Lung (tissue), 12 donors: ENCODE results near the gene PRKCA. TPM values are rescaled to one million over a fixed set of nuclear protein-coding genes. Genes with fewer than 3 reads are reported as not detected.

ENCODE experiments used
- ATAC-seq: fragments of 200-7000 bp; cut with Tn5 transposase; one replicate; pipeline ENCODE4 v1.9.1; 2020; ENCODE audit warnings: moderate number of reproducible peaks; ENCODE audit not compliant: insufficient read depth, low FRiP score
- DNase-seq, 3 donors: peaks; one replicate each; pipeline ENCODE4 v3.0.0-alpha.2; 2013 to 2017
- H3K27ac ChIP-seq, 2 donors: one replicate each; pipeline ENCODE4 v1.5.1; 2013; ENCODE audit warnings: mild to moderate bottlenecking in 2 of 2, moderate library complexity in 2 of 2, control low read depth in 1 of 2, inconsistent platforms in 1 of 2, low read depth in 1 of 2, low read length in 1 of 2
- H3K27me3 ChIP-seq, 3 donors: one replicate each; pipeline ENCODE4 v1.5.1; 2013; ENCODE audit warnings: low read length in 2 of 3; ENCODE audit not compliant: control insufficient read depth in 3 of 3, insufficient read depth in 3 of 3
- H3K36me3 ChIP-seq, 4 donors: one replicate each; pipeline ENCODE4 v1.5.1; 2013; ENCODE audit warnings: low read length in 4 of 4, mild to moderate bottlenecking in 1 of 4, moderate library complexity in 1 of 4; ENCODE audit not compliant: control insufficient read depth in 4 of 4, insufficient read depth in 4 of 4
- H3K4me1 ChIP-seq, 5 donors: one replicate each; pipeline ENCODE4 v1.5.1; 2013; ENCODE audit warnings: low read length in 5 of 5, mild to moderate bottlenecking in 2 of 5, moderate library complexity in 1 of 5; ENCODE audit not compliant: control insufficient read depth in 5 of 5, insufficient read depth in 5 of 5
- H3K4me3 ChIP-seq: one replicate; pipeline ENCODE4 v1.5.1; 2013; ENCODE audit warnings: mild to moderate bottlenecking, control low read depth, moderate library complexity
- H3K9ac ChIP-seq, 2 donors: one replicate each; pipeline ENCODE4 v1.5.1; 2013; ENCODE audit warnings: low read length in 2 of 2, control low read depth in 1 of 2; ENCODE audit not compliant: insufficient read depth in 1 of 2
- H3K9me3 ChIP-seq, 4 donors: one replicate each; pipeline ENCODE4 v1.5.1; 2013; ENCODE audit warnings: low read length in 3 of 4, mild to moderate bottlenecking in 1 of 4, moderate library complexity in 1 of 4; ENCODE audit not compliant: control insufficient read depth in 4 of 4, insufficient read depth in 3 of 4
- CTCF ChIP-seq: IDR thresholded peaks from 2 replicates; pipeline ENCODE4 v1.5.1; 2012; ENCODE audit warnings: mild to moderate bottlenecking; ENCODE audit errors: control extremely low read depth, extremely low read depth
- WGBS, 2 donors: extraction: QIAGEN DNeasy Blood & Tissue Kit; methylation state at CpG; one replicate each; pipeline ENCODE4 v1.1.7; 2013; 5-methylcytosine and 5-hydroxymethylcytosine counted together
- polyA plus RNA-seq, 2 donors: library from polyadenylated mRNA; stranded (reverse); fragments of 200-250 nt; gene quantifications; one replicate each; pipeline ENCODE4 v1.2.1, GENCODE V29; 2013
- total RNA-seq, 2 donors: library from RNA; depleted of rRNA in 1 of 2; stranded (reverse); fragments of >200 nt in 1 of 2; gene quantifications; one replicate each; pipeline ENCODE4 v1.2.1, GENCODE V29; 2014 to 2021
- donor health status: control.
- donor health status: control.
- donor health status: Bipolar disorder and iron deficiency.
- donor health status: healthy.
- donor health status: DM: yes; HTN: yes; CAD: no.

The PRKCA gene
- total and polyA plus RNA-seq, 4 donors: 3.4 to 34.8 (median 13.8) TPM

DNA sequence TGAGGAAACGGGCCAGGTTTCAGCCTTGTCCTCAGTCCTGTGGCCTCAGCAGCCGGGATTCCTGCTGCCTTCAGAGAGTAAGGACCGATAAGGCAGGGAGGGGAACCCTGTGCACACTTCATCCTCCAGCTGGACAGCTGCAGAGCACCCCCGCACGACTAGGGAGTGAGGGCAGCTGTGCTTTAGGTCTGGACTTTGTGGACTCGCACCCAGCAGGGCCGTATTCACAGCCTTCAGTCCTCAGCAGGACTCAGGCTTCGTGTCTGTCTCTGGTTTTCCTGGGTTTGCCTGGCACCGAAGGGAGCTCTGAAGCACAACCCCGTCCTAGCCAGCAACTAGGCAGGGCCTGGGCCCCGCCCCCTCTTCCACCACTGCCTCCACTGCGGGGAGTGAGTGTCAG, 486.7 kb downstream of the PRKCA start:
- ATAC-seq (no peak), DNase-seq (no peak)
- WGBS, 2 donors: 83 to 89% methylated on average over 12 of the region's 12 CpGs
- Histone ChIP-seq H3K4me1 (peaks cover 0 to 5% (median 0%) of the 10 kb centered on the region in 5 donors), H3K4me3 (no peak overlapping the region), H3K27me3 (no peaks in the 10 kb centered on the region), H3K9ac (no peak overlapping the region), H3K9me3 (peaks cover 0 to 8% (median 0%) of the 10 kb centered on the region in 4 donors), H3K27ac (no peak overlapping the region), H3K36me3 (peaks cover 0 to 13% (median 4%) of the 10 kb centered on the region in 4 donors)
- TF ChIP-seq CTCF: no peak

DNA sequence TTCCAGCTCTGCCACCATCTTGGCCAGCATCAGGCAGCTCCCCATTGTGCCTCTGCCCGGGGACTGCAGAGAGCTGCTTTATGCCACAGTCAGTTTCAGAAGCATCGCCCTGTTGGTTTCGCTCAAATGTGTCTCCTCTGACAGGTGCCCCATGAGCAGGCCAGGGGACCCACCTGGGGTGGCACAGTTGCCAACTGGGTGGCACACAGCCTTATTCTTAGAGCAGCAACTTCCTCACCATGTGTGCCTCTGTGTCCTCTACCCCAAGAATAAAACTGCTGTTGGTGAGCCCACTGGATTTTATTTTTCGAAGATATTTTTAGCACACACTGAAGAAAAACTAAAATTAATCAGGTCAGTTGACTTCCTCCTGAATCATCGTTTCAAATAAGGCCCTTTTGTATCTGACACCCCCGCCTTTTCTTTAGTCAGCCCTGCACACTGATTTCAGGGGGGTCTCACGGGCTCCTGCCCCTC, 487.6 kb downstream of the PRKCA start:
- Histone ChIP-seq H3K27me3 (no peaks in the 10 kb centered on the region), H3K36me3 (peaks cover 0 to 13% (median 4%) of the 10 kb centered on the region in 4 donors), H3K4me1 (peaks cover 0 to 5% (median 0%) of the 10 kb centered on the region in 5 donors), H3K27ac (no peak overlapping the region), H3K9me3 (peaks cover 0 to 8% (median 0%) of the 10 kb centered on the region in 4 donors), H3K4me3 (no peak overlapping the region), H3K9ac (no peak overlapping the region)
- DNase-seq: no peak
- no peak for ATAC-seq
- TF ChIP-seq CTCF: no peak
- WGBS, 2 donors: 75 to 77% methylated on average over 7 of the region's 7 CpGs

DNA sequence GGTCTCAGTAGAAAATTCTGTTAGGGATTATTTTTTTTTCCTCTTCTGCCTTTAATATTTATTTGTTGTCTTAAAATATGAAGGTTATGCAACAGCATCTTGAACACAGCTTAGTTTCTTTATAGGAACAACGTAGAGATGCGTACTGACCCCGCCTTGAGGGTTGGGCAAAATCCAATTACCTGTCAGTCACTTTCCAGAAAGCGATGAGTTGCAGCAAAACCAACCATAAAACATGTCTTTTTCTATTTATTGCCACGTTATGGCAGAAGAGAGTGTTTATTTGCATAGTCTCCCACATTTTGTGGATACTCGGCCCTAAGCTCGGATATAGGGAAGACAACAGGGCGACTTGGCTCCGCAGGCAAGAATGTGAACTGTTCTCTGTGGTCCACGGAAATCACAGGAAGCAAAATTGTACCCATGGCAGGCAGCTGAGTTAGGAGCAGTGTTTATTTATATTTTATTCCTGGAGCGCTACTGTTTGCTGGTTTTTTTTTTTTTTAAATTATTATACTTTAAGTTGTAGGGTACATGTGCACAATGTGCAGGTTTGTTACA, 488.2 kb downstream of the PRKCA start:
- H3K4me1 ChIP-seq: peaks cover 0 to 5% (median 0%) of the 10 kb centered on the region in 5 donors
- WGBS, 2 donors: 71 to 79% methylated on average over 11 of the region's 11 CpGs
- no peak for DNase-seq
- TF ChIP-seq CTCF: no peak
- no peak for ATAC-seq
- no peak overlapping the region for H3K27ac ChIP-seq
- H3K36me3 ChIP-seq: peaks cover 0 to 13% (median 4%) of the 10 kb centered on the region in 4 donors
- H3K27me3 ChIP-seq: no peaks in the 10 kb centered on the region
- no peak overlapping the region for H3K9ac ChIP-seq
- peaks cover 0 to 8% (median 0%) of the 10 kb centered on the region in 4 donors for H3K9me3 ChIP-seq
- H3K4me3 ChIP-seq: no peak overlapping the region
